Measurements from ENCODE around the gene YBEY. TPM values are rescaled to one million over a fixed set of nuclear protein-coding genes. Genes with fewer than 3 reads are reported as not detected.
A peak's percentile ranks its signal among the peaks of the same experiment; 100 is the strongest.

The YBEY gene
- total and polyA plus RNA-seq, 2 of the 13 experiments (the other 11 are each of a cell fraction or from before 2014, with no cell fraction given) = 6.5 to 8.9 TPM

DNA sequence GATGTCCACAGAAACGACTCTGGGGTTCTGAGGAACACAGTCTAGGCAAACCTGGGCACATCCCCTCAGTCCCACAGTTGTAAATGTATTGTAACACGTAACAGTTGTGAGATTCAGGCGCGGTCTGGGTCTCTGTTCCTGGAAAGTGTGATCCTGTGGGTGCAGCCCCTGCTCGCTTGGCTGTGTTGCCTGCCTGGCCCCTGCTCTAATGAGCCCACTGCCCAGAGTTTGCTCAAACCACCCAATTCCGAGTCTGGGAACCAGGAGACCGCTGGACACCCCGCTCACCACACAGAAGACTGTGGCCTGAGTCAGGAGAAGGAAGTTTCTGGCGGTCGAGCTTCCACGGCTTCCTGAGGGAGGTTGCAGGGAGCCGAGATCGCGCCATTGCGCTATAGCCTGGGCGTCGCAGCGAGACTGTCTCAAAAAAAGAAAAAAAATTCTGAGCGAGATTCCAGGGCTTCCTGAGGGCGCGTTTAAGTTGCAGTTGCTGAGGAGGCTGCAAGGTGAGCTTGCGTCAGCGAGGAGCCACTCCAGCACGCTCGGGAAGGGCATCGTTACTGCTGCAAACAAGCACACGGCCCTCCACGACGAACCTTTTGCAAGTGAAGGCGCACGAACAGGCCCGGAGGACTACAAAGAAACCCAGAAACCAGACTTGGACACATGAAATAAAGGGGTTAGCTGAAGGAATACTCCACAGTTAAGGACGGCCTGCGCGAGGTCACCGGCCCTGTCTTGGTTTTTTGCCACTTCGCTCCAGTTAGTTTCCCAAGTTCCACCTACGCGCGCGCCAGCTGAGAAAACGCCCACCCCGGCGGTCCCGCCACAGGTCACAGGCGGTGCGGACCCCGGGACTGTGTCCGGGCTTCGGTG, 36.4 kb downstream of the YBEY start (continued):
- TF ChIP-seq, protein P1, sequence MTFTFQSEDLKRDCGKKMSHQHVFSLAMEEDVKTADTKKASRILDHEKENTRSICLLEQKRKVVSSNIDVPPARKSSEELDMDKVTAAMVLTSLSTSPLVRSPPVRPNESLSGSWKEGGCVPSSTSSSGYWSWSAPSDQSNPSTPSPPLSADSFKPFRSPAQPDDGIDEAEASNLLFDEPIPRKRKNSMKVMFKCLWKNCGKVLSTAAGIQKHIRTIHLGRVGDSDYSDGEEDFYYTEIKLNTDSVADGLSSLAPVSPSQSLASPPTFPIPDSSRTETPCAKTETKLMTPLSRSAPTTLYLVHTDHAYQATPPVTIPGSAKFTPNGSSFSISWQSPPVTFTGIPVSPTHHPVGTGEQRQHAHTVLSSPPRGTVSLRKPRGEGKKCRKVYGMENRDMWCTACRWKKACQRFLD (CRISPR knock-in tag; IDR thresholded peaks at IDR 0.05; ENCODE audit: borderline replicate concordance) = no peak
- 0 out of 2 replicates have a peak, but pooled peaks have one; percentile 22 for TF ChIP-seq MEIS2 (CRISPR knock-in tag; IDR thresholded peaks at IDR 0.05)
- no peak for TF ChIP-seq ZNF557 (CRISPR knock-in tag; IDR thresholded peaks at IDR 0.05)
- TF ChIP-seq CENPT (CRISPR knock-in tag; IDR thresholded peaks at IDR 0.05; ENCODE audit: low read depth) = no peak
- no peak for TF ChIP-seq ZNF7 (CRISPR knock-in tag; IDR thresholded peaks at IDR 0.05)
- TF ChIP-seq KDM5A (IDR thresholded peaks at IDR 0.05; ENCODE audit: borderline replicate concordance, low read length) = no peak
- TF ChIP-seq ZBTB7A (CRISPR knock-in tag; IDR thresholded peaks at IDR 0.05) = no peak
- TF ChIP-seq SETDB1 (CRISPR knock-in tag; IDR thresholded peaks at IDR 0.05; ENCODE audit: borderline replicate concordance) = no peak
- TF ChIP-seq U2AF1 (optimal IDR thresholded peaks at IDR 0.05; ENCODE audit: low read depth, low read length) = no peak
- TF ChIP-seq ZNF674 (CRISPR knock-in tag; IDR thresholded peaks at IDR 0.05; ENCODE audit: low read depth) = no peak
- no peak for TF ChIP-seq ZNF841 (CRISPR knock-in tag; IDR thresholded peaks at IDR 0.05; ENCODE audit: borderline replicate concordance)
- no peak for TF ChIP-seq ZNF136 (CRISPR knock-in tag; IDR thresholded peaks at IDR 0.05; ENCODE audit: low read depth)
- TF ChIP-seq, protein P2, sequence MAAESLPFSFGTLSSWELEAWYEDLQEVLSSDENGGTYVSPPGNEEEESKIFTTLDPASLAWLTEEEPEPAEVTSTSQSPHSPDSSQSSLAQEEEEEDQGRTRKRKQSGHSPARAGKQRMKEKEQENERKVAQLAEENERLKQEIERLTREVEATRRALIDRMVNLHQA (CRISPR knock-in tag; IDR thresholded peaks at IDR 0.05) = no peak
- no peak for TF ChIP-seq MAF1 (CRISPR knock-in tag; IDR thresholded peaks at IDR 0.05; ENCODE audit: borderline replicate concordance)
- TF ChIP-seq PHF20 (CRISPR knock-in tag; IDR thresholded peaks at IDR 0.05) = 0 out of 2 replicates have a peak, but pooled peaks have one; percentile 9
- no peak for TF ChIP-seq ZMYM4 (CRISPR knock-in tag; IDR thresholded peaks at IDR 0.05)
- TF ChIP-seq SATB2 (CRISPR knock-in tag; IDR thresholded peaks at IDR 0.05) = no peak
- TF ChIP-seq, protein P3, sequence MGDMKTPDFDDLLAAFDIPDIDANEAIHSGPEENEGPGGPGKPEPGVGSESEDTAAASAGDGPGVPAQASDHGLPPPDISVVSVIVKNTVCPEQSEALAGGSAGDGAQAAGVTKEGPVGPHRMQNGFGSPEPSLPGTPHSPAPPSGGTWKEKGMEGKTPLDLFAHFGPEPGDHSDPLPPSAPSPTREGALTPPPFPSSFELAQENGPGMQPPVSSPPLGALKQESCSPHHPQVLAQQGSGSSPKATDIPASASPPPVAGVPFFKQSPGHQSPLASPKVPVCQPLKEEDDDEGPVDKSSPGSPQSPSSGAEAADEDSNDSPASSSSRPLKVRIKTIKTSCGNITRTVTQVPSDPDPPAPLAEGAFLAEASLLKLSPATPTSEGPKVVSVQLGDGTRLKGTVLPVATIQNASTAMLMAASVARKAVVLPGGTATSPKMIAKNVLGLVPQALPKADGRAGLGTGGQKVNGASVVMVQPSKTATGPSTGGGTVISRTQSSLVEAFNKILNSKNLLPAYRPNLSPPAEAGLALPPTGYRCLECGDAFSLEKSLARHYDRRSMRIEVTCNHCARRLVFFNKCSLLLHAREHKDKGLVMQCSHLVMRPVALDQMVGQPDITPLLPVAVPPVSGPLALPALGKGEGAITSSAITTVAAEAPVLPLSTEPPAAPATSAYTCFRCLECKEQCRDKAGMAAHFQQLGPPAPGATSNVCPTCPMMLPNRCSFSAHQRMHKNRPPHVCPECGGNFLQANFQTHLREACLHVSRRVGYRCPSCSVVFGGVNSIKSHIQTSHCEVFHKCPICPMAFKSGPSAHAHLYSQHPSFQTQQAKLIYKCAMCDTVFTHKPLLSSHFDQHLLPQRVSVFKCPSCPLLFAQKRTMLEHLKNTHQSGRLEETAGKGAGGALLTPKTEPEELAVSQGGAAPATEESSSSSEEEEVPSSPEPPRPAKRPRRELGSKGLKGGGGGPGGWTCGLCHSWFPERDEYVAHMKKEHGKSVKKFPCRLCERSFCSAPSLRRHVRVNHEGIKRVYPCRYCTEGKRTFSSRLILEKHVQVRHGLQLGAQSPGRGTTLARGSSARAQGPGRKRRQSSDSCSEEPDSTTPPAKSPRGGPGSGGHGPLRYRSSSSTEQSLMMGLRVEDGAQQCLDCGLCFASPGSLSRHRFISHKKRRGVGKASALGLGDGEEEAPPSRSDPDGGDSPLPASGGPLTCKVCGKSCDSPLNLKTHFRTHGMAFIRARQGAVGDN (CRISPR knock-in tag; IDR thresholded peaks at IDR 0.05) = no peak; the same call in none of the 2 replicates
- no peak for TF ChIP-seq ATRX (CRISPR knock-in tag; IDR thresholded peaks at IDR 0.05; ENCODE audit: borderline replicate concordance)
- 0 out of 2 replicates have a peak, but pooled peaks have one; percentile 40 for TF ChIP-seq ZNF501 (CRISPR knock-in tag; IDR thresholded peaks at IDR 0.05)
- no peak for TF ChIP-seq ZNF615 (CRISPR knock-in tag; IDR thresholded peaks at IDR 0.05; ENCODE audit: borderline replicate concordance)
- TF ChIP-seq GZF1 (CRISPR knock-in tag; IDR thresholded peaks at IDR 0.05) = no peak
